GM08714 (cell line): Measurements from ENCODE around the gene DDN.

ENCODE experiments used
- H3K4me3 ChIP-seq: fragments of 200-500 bp; sonication (Bioruptor generic); 2 replicates; pipeline ENCODE4 v1.5.1; 2014; ENCODE audit warnings: mild to moderate bottlenecking, low read length, inconsistent platforms
- ZNF274 ChIP-seq: IDR thresholded peaks from 2 replicates; pipeline ENCODE4 v1.6.1; 2012; ENCODE audit warnings: mild to moderate bottlenecking, low read depth, low read length

Gene DDN

DNA sequence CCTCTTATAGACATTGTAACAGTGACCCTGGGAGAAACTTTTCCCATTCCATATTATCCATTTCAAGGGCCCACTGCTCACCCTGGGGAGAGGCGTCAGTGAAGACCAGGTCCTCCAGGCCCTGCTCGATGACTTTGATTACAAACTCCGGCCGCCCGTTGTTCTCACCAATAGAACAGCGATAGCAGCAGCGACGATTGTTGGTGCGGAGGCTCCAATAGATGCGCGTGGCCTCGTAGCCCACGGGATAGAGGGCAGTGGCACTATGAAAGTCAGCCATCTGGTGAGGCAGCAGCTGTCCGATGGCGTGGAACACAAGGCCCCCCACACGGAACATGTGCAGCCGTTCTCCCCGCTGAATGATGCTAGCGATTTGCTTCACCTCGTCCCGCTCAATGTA lies 26.9 kb upstream of the DDN start:
- H3K4me3 ChIP-seq: no peak overlapping the region
- TF ChIP-seq ZNF274: no peak

DNA sequence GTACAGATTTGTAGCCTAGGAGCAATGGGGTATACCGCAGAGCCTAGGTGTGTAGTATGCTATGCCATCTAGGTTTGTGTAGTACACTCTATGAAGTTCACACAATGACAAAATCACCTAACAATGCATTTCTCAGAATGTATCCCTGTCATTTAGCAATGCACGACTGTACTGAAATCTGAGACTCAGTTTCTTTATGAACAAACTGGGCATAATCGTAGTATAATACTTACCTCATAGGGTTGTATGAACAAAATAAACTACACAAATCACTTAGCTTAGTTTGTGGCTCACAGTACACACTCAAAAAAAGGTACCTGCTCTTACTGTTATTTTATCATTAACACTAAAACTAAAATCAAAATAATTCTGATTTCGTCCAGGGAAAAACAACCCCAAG lies 26.3 kb upstream of the DDN start:
- H3K4me3 ChIP-seq: no peak overlapping the region
- no peak for TF ChIP-seq ZNF274

DNA sequence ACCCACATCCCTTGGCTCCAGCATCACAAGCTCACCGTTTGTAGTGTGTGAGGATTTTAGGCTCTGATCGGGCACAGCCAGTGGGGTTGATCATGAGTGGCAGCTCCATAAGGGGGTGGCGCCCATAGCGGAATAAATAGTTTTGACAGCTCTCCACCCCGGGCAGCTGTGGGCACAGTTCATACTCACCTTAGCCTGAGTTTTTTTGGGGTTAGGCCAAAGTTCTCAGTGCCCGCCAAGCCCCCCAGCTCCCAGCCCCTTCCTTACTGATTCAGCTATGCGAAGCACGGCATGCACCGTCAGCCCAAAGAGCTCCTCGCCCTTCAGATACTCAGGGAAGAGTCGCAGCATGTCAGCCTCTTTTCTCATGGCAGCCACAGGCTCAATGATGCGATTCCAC lies 25.4 kb upstream of the DDN start:
- TF ChIP-seq ZNF274: no peak
- no peak overlapping the region for H3K4me3 ChIP-seq

- no peak for TF ChIP-seq ZNF274
Measured at GRCh38 chr12:49023812-49024211, 24.6 kb upstream of the DDN start.

GRCh38 chr12:49022558-49023178 lies 23.5 kb upstream of the DDN start:
- no peak overlapping the region for H3K4me3 ChIP-seq
- no peak for TF ChIP-seq ZNF274

More at GRCh38 chr12:49023812-49024211, 24.6 kb upstream of the DDN start:
- no peak overlapping the region for H3K4me3 ChIP-seq

DNA sequence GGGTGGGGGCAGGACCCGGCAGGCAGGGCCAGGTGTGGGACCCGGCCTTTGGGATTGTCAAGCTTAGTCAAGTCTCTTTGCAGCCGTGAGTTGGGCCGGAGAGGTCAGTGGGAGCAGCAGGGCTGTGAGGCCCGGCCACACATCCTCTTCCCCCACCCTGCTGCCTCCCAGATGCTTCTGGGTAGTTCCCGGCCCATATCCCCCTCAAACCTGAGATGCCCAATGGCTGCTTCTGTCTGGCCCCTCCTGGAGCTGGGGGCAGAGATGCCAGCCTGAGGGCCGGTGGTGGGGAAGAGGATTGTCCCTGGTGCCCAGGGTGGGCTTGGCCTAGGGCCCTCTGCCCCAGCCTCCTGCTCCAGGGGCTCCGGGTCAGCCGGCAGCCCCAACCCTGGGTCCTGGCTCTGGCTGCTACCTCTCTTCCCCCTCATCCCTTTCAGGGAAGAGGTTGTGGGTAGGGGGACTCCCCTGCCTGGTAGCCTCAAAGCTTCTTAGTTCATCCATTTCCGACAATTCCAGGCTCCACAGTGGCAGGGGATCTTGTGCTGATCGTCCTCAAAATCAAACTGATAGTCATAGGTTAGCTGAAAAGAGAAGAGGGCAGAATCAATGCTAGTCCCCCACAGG lies 22.2 kb upstream of the DDN start:
- TF ChIP-seq ZNF274: no peak
- H3K4me3 ChIP-seq: no peak overlapping the region

GRCh38 chr12:49020441-49020840 lies 21.3 kb upstream of the DDN start:
- no peak for TF ChIP-seq ZNF274
- no peak overlapping the region for H3K4me3 ChIP-seq

DNA sequence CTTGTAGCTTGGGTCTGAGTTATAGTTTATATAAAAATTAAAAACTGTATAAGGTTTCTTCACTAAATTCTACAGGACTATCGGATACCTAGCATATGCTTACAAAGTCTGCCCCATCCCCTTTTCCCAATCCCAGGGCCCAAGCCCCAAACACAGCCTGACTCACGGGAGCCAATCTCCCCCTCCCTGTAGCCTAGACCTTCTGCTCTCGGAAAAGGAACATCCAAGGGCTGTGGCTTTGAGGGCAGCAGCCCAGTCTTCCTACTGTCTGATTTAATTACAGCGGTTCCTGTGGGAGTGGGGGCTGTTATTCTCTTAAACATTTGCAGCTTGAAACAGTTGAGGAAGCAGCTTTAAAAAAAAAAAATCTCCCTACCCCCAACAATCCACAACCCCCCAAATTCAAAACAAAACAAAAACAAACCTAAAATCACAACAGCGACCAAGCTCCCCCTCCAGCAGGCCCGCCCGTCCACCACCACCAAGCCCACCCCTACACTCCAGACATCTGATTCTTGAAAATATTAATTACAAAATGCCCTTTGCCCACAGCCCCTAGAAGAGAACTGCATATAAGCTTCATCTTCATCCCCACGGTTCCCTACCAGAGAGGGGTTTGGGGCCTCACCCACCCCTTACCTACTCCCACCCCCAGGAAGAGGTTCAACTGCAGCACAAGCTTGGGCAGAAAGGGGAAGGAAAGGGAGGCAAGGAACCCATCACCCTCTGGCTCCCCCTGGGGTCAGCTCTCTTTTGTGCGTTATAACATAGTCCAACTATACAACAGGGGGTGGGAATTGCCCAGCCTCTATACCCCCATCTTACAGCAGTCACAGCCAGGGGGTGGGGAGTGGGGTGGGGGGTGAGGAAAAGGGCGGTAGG lies 20.5 kb upstream of the DDN start:
- TF ChIP-seq ZNF274: no peak
- peak overlapping the region; percentile 82; the same call in 1 of the 2 replicates for H3K4me3 ChIP-seq

DNA sequence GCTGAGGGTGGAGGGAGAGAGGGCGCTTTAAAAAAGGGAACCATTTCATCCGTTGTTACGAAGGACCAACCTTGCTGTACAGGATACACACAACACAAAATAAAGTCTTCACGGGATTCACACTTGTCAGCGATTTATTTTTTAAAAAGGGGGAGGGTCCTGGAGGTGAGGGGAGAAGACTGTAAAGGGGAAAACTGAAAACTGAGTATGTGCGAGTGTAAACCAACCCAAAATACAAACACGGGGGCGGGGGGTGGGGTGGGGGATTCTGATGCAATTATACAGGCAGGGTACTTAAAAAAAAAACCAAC lies 19.9 kb upstream of the DDN start:
- TF ChIP-seq ZNF274: no peak
- peak overlapping the region; percentile 82 for H3K4me3 ChIP-seq

DNA sequence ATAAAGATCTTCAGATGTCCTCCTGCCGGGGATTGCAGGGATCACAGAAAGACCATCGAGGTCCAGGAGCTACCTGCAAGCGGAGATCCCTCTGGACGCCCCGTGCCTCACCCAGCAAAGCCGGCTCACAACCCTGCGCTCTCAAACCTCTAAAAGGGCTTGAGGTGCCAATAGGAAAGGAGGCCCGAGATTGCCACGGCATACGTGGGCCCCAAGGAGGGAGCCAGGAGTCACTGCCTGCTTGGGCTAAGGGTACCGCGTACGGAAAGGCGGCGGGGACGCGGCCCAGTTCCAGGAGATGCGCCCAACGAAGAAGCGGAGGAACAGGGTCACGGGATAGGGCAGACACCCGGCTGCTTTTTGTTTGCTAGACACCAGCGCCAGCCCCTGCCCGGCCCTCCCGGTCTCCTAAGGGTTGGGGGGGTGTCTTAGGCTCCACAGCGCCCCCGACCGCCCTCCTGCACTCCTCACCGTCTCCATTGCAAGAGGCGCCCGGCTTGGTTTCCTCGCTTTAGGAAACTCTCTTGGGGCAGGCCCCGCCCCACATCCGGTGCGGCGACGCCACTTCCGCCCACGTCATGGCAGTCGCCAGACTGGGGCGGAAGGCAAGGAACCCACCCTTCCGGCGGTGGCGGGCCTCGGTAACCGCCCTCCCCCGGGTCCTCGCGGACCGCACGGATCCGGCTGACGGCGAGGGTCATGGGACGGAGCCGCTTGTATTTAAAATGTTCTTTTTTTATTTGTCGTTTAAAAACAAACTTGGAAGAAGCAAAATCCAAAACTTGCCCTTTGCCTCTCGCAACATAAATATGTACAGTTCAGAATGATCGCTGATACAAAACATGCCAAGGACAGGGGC lies 19.3 kb upstream of the DDN start, which contains the start of gene PRKAG1:
TSS of gene PRKAG1 (minus strand) at position 516 of the 859 bp plus-strand sequence. CDS start at position 480, 36 bp downstream.
- H3K4me3 ChIP-seq: peak within 1 kb of the TSS; percentile 82
- no peak for TF ChIP-seq ZNF274

DNA sequence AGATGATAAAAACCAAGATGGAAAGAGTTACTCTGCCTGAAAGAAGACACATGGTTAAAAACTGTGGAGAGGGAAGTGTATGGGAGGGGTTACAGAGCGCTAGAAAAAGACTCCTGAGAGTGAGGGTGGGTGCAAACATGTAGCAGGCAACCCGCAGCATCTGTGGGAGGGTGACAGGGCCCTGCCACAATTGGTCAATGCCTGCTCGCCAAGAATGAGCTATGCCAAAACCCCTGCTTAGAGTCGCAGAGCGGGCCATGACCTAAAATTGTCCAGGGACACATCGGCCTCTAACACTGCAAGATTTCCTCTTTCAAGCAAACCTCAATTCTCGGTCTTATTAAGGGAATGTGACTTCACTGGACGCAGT lies 18.7 kb upstream of the DDN start:
- TF ChIP-seq ZNF274: no peak
- H3K4me3 ChIP-seq: peak overlapping the region; percentile 82

GRCh38 chr12:49015196-49015595 lies 16.0 kb upstream of the DDN start:
- no peak overlapping the region for H3K4me3 ChIP-seq
- TF ChIP-seq ZNF274: no peak

GRCh38 chr12:49014547-49014946 lies 15.4 kb upstream of the DDN start:
- TF ChIP-seq ZNF274: no peak
- H3K4me3 ChIP-seq: no peak overlapping the region

- no peak overlapping the region for H3K4me3 ChIP-seq
- TF ChIP-seq ZNF274: no peak
Measured at GRCh38 chr12:49013428-49013827, 14.3 kb upstream of the DDN start.
